GM12878 (cell line): ENCODE measurements around the gene TYK2. TPM values are rescaled to one million over a fixed set of nuclear protein-coding genes. Genes with fewer than 3 reads are reported as not detected.

Experiments
- ATAC-seq: fragments of 200-7000 bp; cut with Tn5 transposase; 3 replicates; pipeline ENCODE4 v1.9.1; 2020; ENCODE audit warnings: mild to moderate bottlenecking, moderate library complexity
- BruUV-seq: library from RNA; stranded (reverse); fragments of 400-500 nt; replicated peaks from 2 replicates; lab custom pipeline; 2021; lab: Mats Ljungman, UMichigan
- CTCF ChIA-PET: fragments of 300-600 bp; sonication (Branson Sonifier 250); formaldehyde crosslinking; extraction: SDS; loops from one replicate; lab custom pipeline; 2021; ENCODE audit warnings: inconsistent platforms; lab: Yijun Ruan, JAX
- POLR2A ChIA-PET: fragments of 350-600 bp; formaldehyde crosslinking; extraction: SDS; loops from one replicate; lab custom pipeline; 2021; ENCODE audit warnings: inconsistent platforms; lab: Charles Lee
- RAD21 ChIA-PET: fragments of 300-600 bp; sonication (Branson Sonifier 250); formaldehyde crosslinking; loops from one replicate; lab custom pipeline; 2023; ENCODE audit warnings: antibody characterized with exemption; ENCODE audit not compliant: unreplicated experiment; lab: Charles Lee
- SMC1A ChIA-PET: fragments of 300-600 bp; sonication (Branson Sonifier 250); formaldehyde crosslinking; loops from one replicate; lab custom pipeline; 2023; ENCODE audit not compliant: unreplicated experiment, uncharacterized antibody; lab: Charles Lee
- DNase-seq: peaks from one replicate; pipeline ENCODE4 v3.0.0-alpha.2; 2011; ENCODE audit warnings: low read depth, low spot score
- FAIRE-seq: peaks from 3 replicates; lab custom pipeline; 2011; peaks lifted over from hg19 to GRCh38; lab: Jason Lieb, UNC
- H2AFZ ChIP-seq: 2 replicates; pipeline ENCODE4 v1.6.0; 2011; ENCODE audit warnings: low read depth, low read length, control low read depth; ENCODE audit not compliant: control insufficient read depth
- H3K27ac ChIP-seq: 2 replicates; pipeline ENCODE4 v1.5.1; 2011; ENCODE audit warnings: control low read depth; ENCODE audit not compliant: control insufficient read depth, insufficient read depth
- H3K27me3 ChIP-seq, 2 experiments: replicated peaks in 1 of 2; 2 replicates each; pipeline versions ENCODE4 v1.6.0 to v1.6.1; 2011; ENCODE audit warnings: low read length in 1 of 2; ENCODE audit not compliant: control insufficient read depth in 2 of 2, insufficient read depth in 2 of 2
- H3K36me3 ChIP-seq, 2 experiments: 2 replicates each; pipeline ENCODE4 v1.5.1; 2011; ENCODE audit warnings: low read length in 1 of 2; ENCODE audit not compliant: control insufficient read depth in 2 of 2, insufficient read depth in 2 of 2
- H3K4me1 ChIP-seq: 2 replicates; pipeline ENCODE4 v1.6.1; 2011; ENCODE audit warnings: mild to moderate bottlenecking, low read length, moderate library complexity, mixed read lengths; ENCODE audit not compliant: control insufficient read depth, insufficient read depth
- H3K4me2 ChIP-seq: 2 replicates; pipeline ENCODE4 v1.6.0; 2011; ENCODE audit warnings: control low read depth; ENCODE audit not compliant: control insufficient read depth, insufficient read depth
- H3K4me3 ChIP-seq: fragments of 200-600 bp; sonication (generic); 2 replicates; pipeline ENCODE4 v1.5.1; 2016
- H3K79me2 ChIP-seq: 2 replicates; pipeline ENCODE4 v1.6.0; 2011; ENCODE audit warnings: low read length; ENCODE audit not compliant: control insufficient read depth, insufficient read depth
- H3K9ac ChIP-seq: 2 replicates; pipeline ENCODE4 v1.8.0; 2011; ENCODE audit warnings: low read length, control low read depth, mixed read lengths; ENCODE audit not compliant: control insufficient read depth, insufficient read depth
- H3K9me3 ChIP-seq: replicated peaks from 3 replicates; pipeline ENCODE4 v1.5.1; 2011; ENCODE audit warnings: mild to moderate bottlenecking, low read length; ENCODE audit not compliant: control insufficient read depth, insufficient read depth
- H4K20me1 ChIP-seq: 2 replicates; pipeline ENCODE4 v1.6.0; 2011; ENCODE audit not compliant: control insufficient read depth, insufficient read depth
- BRCA1 ChIP-seq: IDR thresholded peaks from 2 replicates; pipeline ENCODE4 v1.6.1; 2011; ENCODE audit warnings: low read depth, low read length, improper control_type of control experiment
- CBX3 ChIP-seq: fragments of 200-600 bp; sonication (generic); IDR thresholded peaks from 2 replicates; pipeline ENCODE4 v1.6.1; 2016; ENCODE audit warnings: low read depth, borderline replicate concordance
- ESRRA ChIP-seq: IDR thresholded peaks from 2 replicates; pipeline ENCODE4 v1.6.1; 2012; ENCODE audit warnings: mild to moderate bottlenecking, low read length, improper control_type of control experiment
- KDM1A ChIP-seq: fragments of 200-600 bp; sonication (generic); IDR thresholded peaks from 2 replicates; pipeline ENCODE4 v1.6.1; 2016; ENCODE audit warnings: borderline replicate concordance
- MYC ChIP-seq: IDR thresholded peaks from 2 replicates; pipeline ENCODE4 v1.6.1; 2011; ENCODE audit warnings: mild to moderate bottlenecking, low read length, moderate library complexity, inconsistent platforms; ENCODE audit not compliant: insufficient read depth, insufficient replicate concordance, insufficient read length, severe bottlenecking
- SMAD5 ChIP-seq: IDR thresholded peaks from 2 replicates; pipeline ENCODE4 v1.6.1; 2016; ENCODE audit warnings: antibody characterized with exemption, low read depth
- SMARCA5 ChIP-seq: fragments of 450-650 bp; IDR thresholded peaks from 2 replicates; pipeline ENCODE4 v1.6.1; 2017; ENCODE audit warnings: mild to moderate bottlenecking
- SUZ12 ChIP-seq: fragments of 200-600 bp; sonication (generic); IDR thresholded peaks from one replicate; pipeline ENCODE4 v1.6.1; 2018; ENCODE audit warnings: antibody characterized with exemption, mild to moderate bottlenecking; ENCODE audit not compliant: unreplicated experiment
- WRNIP1 ChIP-seq: IDR thresholded peaks from 2 replicates; pipeline ENCODE4 v1.6.1; 2011; ENCODE audit warnings: low read depth, low read length, improper control_type of control experiment, borderline replicate concordance
- WGBS: methylation state at CpG from one replicate; pipeline ENCODE4 v1.1.6; 2016; ENCODE audit warnings: low lambda C conversion rate; ENCODE audit not compliant: insufficient replicate concordance, insufficient coverage; ENCODE audit errors: missing lambda C conversion rate; 5-methylcytosine and 5-hydroxymethylcytosine counted together
- in situ Hi-C: fragments of 300-500 bp; cut with MboI; formaldehyde crosslinking; loops from 9 replicates; pipeline ENCODE4 v1.14.3; 2018; ENCODE audit warnings: mixed read lengths
- intact Hi-C: fragments of 100-400 bp; cut with micrococcal nuclease; formaldehyde crosslinking; loops from one replicate; pipeline ENCODE4 v1.14.2; 2022; ENCODE audit not compliant: unreplicated experiment
- polyA plus RNA-seq, 11 experiments: library from polyadenylated mRNA; depleted of rRNA in 4 of 11; unstranded in 6 of 11; stranded (reverse) in 5 of 11; fragments of >200 nt; fragmentation: Nextera tagmentation in 4 of 11; fragmentation: Illumina TruSeq in 1 of 11; extraction: Ambion mirVana in 4 of 11; extraction: Trizol in 1 of 11; gene quantifications; 1 replicate in 1 of 11; 2 replicates in 10 of 11; pipeline versions ENCODE4 v1.2.1 to v1.2.3, GENCODE V29; 2011 to 2016; ENCODE audit warnings: inconsistent platforms in 2 of 11, missing spikeins in 2 of 11, low read depth in 1 of 11
- total RNA-seq, 4 experiments: library from RNA; depleted of rRNA in 3 of 4; stranded (reverse); fragments of >200 nt in 3 of 4; fragmentation: Illumina TruSeq in 1 of 4; extraction: Trizol in 1 of 4; gene quantifications; 2 replicates each; pipeline versions ENCODE4 v1.2.1 to v1.2.3, GENCODE V29; 2013 to 2021
- TF ChIP-seq, protein P1 (sequence below): fragments of 450-650 bp; IDR thresholded peaks from 2 replicates; pipeline ENCODE4 v1.6.1; 2018; ENCODE audit warnings: mild to moderate bottlenecking, low read depth, moderate library complexity; ENCODE audit not compliant: partially characterized antibody
- TF ChIP-seq, protein P2 (sequence below): fragments of 450-650 bp; IDR thresholded peaks from 2 replicates; pipeline ENCODE4 v1.6.1; 2017; ENCODE audit warnings: borderline replicate concordance

Gene TYK2
- total and polyA plus RNA-seq, 10 of the 15 experiments (the other 5 are each of a cell fraction or from before 2014, with no cell fraction given): 36.4 to 364 (median 179) TPM

DNA sequence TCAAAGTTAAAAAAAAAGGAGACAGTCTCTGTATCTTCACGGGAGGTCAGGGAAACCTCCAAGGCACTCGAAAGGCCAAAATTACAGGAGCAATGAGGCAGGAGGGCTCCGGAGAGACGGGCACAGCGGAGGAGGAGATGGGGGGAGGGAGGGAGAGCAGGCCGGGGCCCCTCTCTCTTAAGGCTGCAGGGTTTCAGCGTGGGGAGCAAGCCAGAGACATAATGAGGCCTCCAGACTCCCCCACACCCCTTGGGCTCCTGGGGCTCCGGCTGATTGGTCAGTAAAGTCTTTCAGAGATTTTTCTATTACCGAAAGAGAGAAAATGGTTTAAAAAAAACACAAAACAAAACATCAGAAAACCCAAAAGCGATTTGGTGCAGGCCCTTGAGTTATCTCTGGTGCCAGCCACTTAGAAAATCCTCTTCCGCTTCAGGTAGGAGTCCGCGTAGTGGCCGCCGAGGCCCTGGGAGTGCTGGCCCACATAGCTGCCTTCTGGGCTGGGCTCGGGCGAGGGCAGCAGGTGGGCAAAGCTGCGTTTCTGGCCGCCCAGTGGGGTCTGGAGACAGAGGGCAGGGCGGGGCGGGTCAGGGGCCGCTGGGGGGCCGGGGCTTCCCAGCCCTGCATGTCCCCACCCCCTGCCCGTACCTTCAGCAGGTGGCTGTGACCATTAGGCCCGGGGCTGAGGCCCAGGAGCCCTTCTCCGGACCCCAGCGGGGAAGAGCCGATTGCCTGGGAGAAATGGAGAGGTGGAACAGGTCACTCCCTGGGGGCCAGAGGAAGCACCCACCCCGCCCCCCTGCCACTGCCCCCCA, 63.1 kb downstream of the TYK2 start:
- CTCF ChIA-PET: no interaction called here
- no peak overlapping the region for H3K27ac ChIP-seq
- H3K79me2 ChIP-seq: peaks cover 6% of the 10 kb centered on the region
- FAIRE-seq: no peak
- DNase-seq: no peak
- no peak overlapping the region for H3K9ac ChIP-seq
- ATAC-seq: no peak
- H4K20me1 ChIP-seq: no peaks in the 10 kb centered on the region
- peaks cover 0 to 25% of the 10 kb centered on the region in 2 experiments; a peak in 3 of 4 replicates for H3K36me3 ChIP-seq
- H3K4me1 ChIP-seq: peaks cover 5% of the 10 kb centered on the region
- intact Hi-C loops (no loop called here), in situ Hi-C loops (no loop called here)
- POLR2A ChIA-PET: interaction anchor here (0.5 kb wide), 1 partner anchor 46 kb away, joined by 3 read pairs; the partner anchor contains the start of gene ICAM1
- H2AFZ ChIP-seq: no peak overlapping the region
- H3K4me3 ChIP-seq: no peak overlapping the region
- no peaks in the 10 kb centered on the region for H3K9me3 ChIP-seq
- TF ChIP-seq, protein P1, sequence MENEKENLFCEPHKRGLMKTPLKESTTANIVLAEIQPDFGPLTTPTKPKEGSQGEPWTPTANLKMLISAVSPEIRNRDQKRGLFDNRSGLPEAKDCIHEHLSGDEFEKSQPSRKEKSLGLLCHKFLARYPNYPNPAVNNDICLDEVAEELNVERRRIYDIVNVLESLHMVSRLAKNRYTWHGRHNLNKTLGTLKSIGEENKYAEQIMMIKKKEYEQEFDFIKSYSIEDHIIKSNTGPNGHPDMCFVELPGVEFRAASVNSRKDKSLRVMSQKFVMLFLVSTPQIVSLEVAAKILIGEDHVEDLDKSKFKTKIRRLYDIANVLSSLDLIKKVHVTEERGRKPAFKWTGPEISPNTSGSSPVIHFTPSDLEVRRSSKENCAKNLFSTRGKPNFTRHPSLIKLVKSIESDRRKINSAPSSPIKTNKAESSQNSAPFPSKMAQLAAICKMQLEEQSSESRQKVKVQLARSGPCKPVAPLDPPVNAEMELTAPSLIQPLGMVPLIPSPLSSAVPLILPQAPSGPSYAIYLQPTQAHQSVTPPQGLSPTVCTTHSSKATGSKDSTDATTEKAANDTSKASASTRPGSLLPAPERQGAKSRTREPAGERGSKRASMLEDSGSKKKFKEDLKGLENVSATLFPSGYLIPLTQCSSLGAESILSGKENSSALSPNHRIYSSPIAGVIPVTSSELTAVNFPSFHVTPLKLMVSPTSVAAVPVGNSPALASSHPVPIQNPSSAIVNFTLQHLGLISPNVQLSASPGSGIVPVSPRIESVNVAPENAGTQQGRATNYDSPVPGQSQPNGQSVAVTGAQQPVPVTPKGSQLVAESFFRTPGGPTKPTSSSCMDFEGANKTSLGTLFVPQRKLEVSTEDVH: no peak
- no peak for TF ChIP-seq ESRRA
- TF ChIP-seq WRNIP1: no peak
- TF ChIP-seq BRCA1: no peak
- no peak for TF ChIP-seq MYC
- no peak for TF ChIP-seq KDM1A
- no peak for TF ChIP-seq CBX3
- TF ChIP-seq SMAD5: no peak
- no peak for TF ChIP-seq SMARCA5
- TF ChIP-seq, protein P2, sequence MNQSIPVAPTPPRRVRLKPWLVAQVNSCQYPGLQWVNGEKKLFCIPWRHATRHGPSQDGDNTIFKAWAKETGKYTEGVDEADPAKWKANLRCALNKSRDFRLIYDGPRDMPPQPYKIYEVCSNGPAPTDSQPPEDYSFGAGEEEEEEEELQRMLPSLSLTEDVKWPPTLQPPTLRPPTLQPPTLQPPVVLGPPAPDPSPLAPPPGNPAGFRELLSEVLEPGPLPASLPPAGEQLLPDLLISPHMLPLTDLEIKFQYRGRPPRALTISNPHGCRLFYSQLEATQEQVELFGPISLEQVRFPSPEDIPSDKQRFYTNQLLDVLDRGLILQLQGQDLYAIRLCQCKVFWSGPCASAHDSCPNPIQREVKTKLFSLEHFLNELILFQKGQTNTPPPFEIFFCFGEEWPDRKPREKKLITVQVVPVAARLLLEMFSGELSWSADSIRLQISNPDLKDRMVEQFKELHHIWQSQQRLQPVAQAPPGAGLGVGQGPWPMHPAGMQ: no peak
- TF ChIP-seq SUZ12: no peak
- RAD21 ChIA-PET: interaction anchor here (0.6 to 1.7 kb wide), 3 partner anchors 16 to 157 kb away, joined by 3 read pairs; partner anchors contain the start of gene RAVER1
- H3K4me2 ChIP-seq: no peak overlapping the region
- no TSS peak for BruUV-seq
- no peaks in the 10 kb centered on the region for H3K27me3 ChIP-seq
- SMC1A ChIA-PET: no interaction called here
- 74% methylated on average over 16 of the region's 29 CpGs for WGBS
